ENCODE results near the gene HSPA12A.
"Not testable (repeated sequence)": the region's sequence is repeated elsewhere in the genome, so short reads cannot be mapped to it uniquely, and the experiment has no call there.

Gene HSPA12A

GRCh38 chr10:116721547-116722392 is 20.6 kb downstream of the HSPA12A start:
- no peaks in the 10 kb centered on the region for H3K36me3 ChIP-seq (ENCODE audit: insufficient read depth, low read length)
- H3K9ac ChIP-seq (ENCODE audit: low read depth, low read length), result no peak overlapping the region
- H3K9me3 ChIP-seq (ENCODE audit: control insufficient read depth, insufficient read depth, low read length), result no peaks in the 10 kb centered on the region
- peaks cover 6% of the 10 kb centered on the region; the same call in 1 of the 2 replicates for H3K4me1 ChIP-seq (ENCODE audit: insufficient read depth, low read length)

- no peak overlapping the region for H3K9ac ChIP-seq (ENCODE audit: low read depth, low read length)
- peaks cover 6% of the 10 kb centered on the region; the same call in 1 of the 2 replicates for H3K4me1 ChIP-seq (ENCODE audit: insufficient read depth, low read length)
- no peaks in the 10 kb centered on the region for H3K36me3 ChIP-seq (ENCODE audit: insufficient read depth, low read length)
- H3K9me3 ChIP-seq (ENCODE audit: control insufficient read depth, insufficient read depth, low read length), result no peaks in the 10 kb centered on the region
Measured at GRCh38 chr10:116720668-116721546, 21.5 kb downstream of the HSPA12A start.

GRCh38 chr10:116720241-116720643 is 22.1 kb downstream of the HSPA12A start:
- H3K4me1 ChIP-seq (ENCODE audit: insufficient read depth, low read length), result peaks cover 6% of the 10 kb centered on the region; the same call in 1 of the 2 replicates
- H3K9me3 ChIP-seq (ENCODE audit: control insufficient read depth, insufficient read depth, low read length), result no peaks in the 10 kb centered on the region
- no peaks in the 10 kb centered on the region for H3K36me3 ChIP-seq (ENCODE audit: insufficient read depth, low read length)
- H3K9ac ChIP-seq (ENCODE audit: low read depth, low read length), result no peak overlapping the region

GRCh38 chr10:116719804-116720203 is 22.6 kb downstream of the HSPA12A start:
- H3K9me3 ChIP-seq (ENCODE audit: control insufficient read depth, insufficient read depth, low read length), result no peaks in the 10 kb centered on the region
- peaks cover 6% of the 10 kb centered on the region; the same call in 1 of the 2 replicates for H3K4me1 ChIP-seq (ENCODE audit: insufficient read depth, low read length)
- H3K9ac ChIP-seq (ENCODE audit: low read depth, low read length), result no peak overlapping the region
- no peaks in the 10 kb centered on the region for H3K36me3 ChIP-seq (ENCODE audit: insufficient read depth, low read length)

- H3K9me3 ChIP-seq (ENCODE audit: control insufficient read depth, insufficient read depth, low read length), result no peaks in the 10 kb centered on the region
- H3K9ac ChIP-seq (ENCODE audit: low read depth, low read length), result no peak overlapping the region
- peaks cover 6% of the 10 kb centered on the region; the same call in 1 of the 2 replicates for H3K4me1 ChIP-seq (ENCODE audit: insufficient read depth, low read length)
- no peaks in the 10 kb centered on the region for H3K36me3 ChIP-seq (ENCODE audit: insufficient read depth, low read length)
Measured at GRCh38 chr10:116718058-116718457, 24.3 kb downstream of the HSPA12A start.

GRCh38 chr10:116716381-116716780 is 26.0 kb downstream of the HSPA12A start:
- peaks cover 3% of the 10 kb centered on the region; the same call in 1 of the 2 replicates for H3K4me1 ChIP-seq (ENCODE audit: insufficient read depth, low read length)
- H3K9me3 ChIP-seq (ENCODE audit: control insufficient read depth, insufficient read depth, low read length), result no peaks in the 10 kb centered on the region
- no peak overlapping the region for H3K9ac ChIP-seq (ENCODE audit: low read depth, low read length)
- H3K36me3 ChIP-seq (ENCODE audit: insufficient read depth, low read length), result no peaks in the 10 kb centered on the region

- H3K4me1 ChIP-seq (ENCODE audit: insufficient read depth, low read length), result no peaks in the 10 kb centered on the region
- no peaks in the 10 kb centered on the region for H3K36me3 ChIP-seq (ENCODE audit: insufficient read depth, low read length)
- H3K9me3 ChIP-seq (ENCODE audit: control insufficient read depth, insufficient read depth, low read length), result no peaks in the 10 kb centered on the region
- H3K9ac ChIP-seq (ENCODE audit: low read depth, low read length), result no peak overlapping the region
Measured at GRCh38 chr10:116715839-116716377, 26.5 kb downstream of the HSPA12A start.

- H3K36me3 ChIP-seq (ENCODE audit: insufficient read depth, low read length), result no peaks in the 10 kb centered on the region
- no peak overlapping the region for H3K9ac ChIP-seq (ENCODE audit: low read depth, low read length)
- H3K9me3 ChIP-seq (ENCODE audit: control insufficient read depth, insufficient read depth, low read length), result no peaks in the 10 kb centered on the region
- no peaks in the 10 kb centered on the region for H3K4me1 ChIP-seq (ENCODE audit: insufficient read depth, low read length)
Measured at GRCh38 chr10:116715341-116715740, 27.0 kb downstream of the HSPA12A start.

- Histone ChIP-seq H3K36me3 (ENCODE audit: insufficient read depth, low read length) (no peaks in the 10 kb centered on the region), H3K4me1 (ENCODE audit: insufficient read depth, low read length) (no peaks in the 10 kb centered on the region), H3K9me3 (ENCODE audit: control insufficient read depth, insufficient read depth, low read length) (no peaks in the 10 kb centered on the region), H3K9ac (ENCODE audit: low read depth, low read length) (no peak overlapping the region)
Measured at GRCh38 chr10:116713846-116714245, 28.5 kb downstream of the HSPA12A start.

- no peaks in the 10 kb centered on the region for H3K9me3 ChIP-seq (ENCODE audit: control insufficient read depth, insufficient read depth, low read length)
- no peaks in the 10 kb centered on the region for H3K36me3 ChIP-seq (ENCODE audit: insufficient read depth, low read length)
- no peak overlapping the region for H3K9ac ChIP-seq (ENCODE audit: low read depth, low read length)
- H3K4me1 ChIP-seq (ENCODE audit: insufficient read depth, low read length), result no peaks in the 10 kb centered on the region
Measured at GRCh38 chr10:116712989-116713543, 29.3 kb downstream of the HSPA12A start.

- Histone ChIP-seq H3K9me3 (ENCODE audit: control insufficient read depth, insufficient read depth, low read length) (no peaks in the 10 kb centered on the region), H3K9ac (ENCODE audit: low read depth, low read length) (no peak overlapping the region), H3K4me1 (ENCODE audit: insufficient read depth, low read length) (peaks cover 3% of the 10 kb centered on the region; the same call in 1 of the 2 replicates), H3K36me3 (ENCODE audit: insufficient read depth, low read length) (no peaks in the 10 kb centered on the region)
Measured at GRCh38 chr10:116712519-116712918, 29.8 kb downstream of the HSPA12A start.

- H3K9me3 ChIP-seq (ENCODE audit: control insufficient read depth, insufficient read depth, low read length); H3K36me3 ChIP-seq (ENCODE audit: insufficient read depth, low read length); H3K9ac ChIP-seq (ENCODE audit: low read depth, low read length): not testable (repeated sequence)
- peaks cover 10% of the 10 kb centered on the region; the same call in 1 of the 2 replicates for H3K4me1 ChIP-seq (ENCODE audit: insufficient read depth, low read length)
Measured at GRCh38 chr10:116711803-116712202, 30.6 kb downstream of the HSPA12A start.

GRCh38 chr10:116710076-116710475 is 32.3 kb downstream of the HSPA12A start:
- H3K9me3 ChIP-seq (ENCODE audit: control insufficient read depth, insufficient read depth, low read length), result no peaks in the 10 kb centered on the region
- no peaks in the 10 kb centered on the region for H3K36me3 ChIP-seq (ENCODE audit: insufficient read depth, low read length)
- H3K9ac ChIP-seq (ENCODE audit: low read depth, low read length), result no peak overlapping the region
- peaks cover 15% of the 10 kb centered on the region; the same call in 1 of the 2 replicates for H3K4me1 ChIP-seq (ENCODE audit: insufficient read depth, low read length)

GRCh38 chr10:116708877-116709276 is 33.5 kb downstream of the HSPA12A start:
- H3K4me1 ChIP-seq (ENCODE audit: insufficient read depth, low read length), result peaks cover 15% of the 10 kb centered on the region; the same call in 1 of the 2 replicates
- no peaks in the 10 kb centered on the region for H3K9me3 ChIP-seq (ENCODE audit: control insufficient read depth, insufficient read depth, low read length)
- no peaks in the 10 kb centered on the region for H3K36me3 ChIP-seq (ENCODE audit: insufficient read depth, low read length)
- no peak overlapping the region for H3K9ac ChIP-seq (ENCODE audit: low read depth, low read length)

All from ES-I3 (cell line).